ENCODE results near the gene RGS9BP. TPM values are rescaled to one million over a fixed set of nuclear protein-coding genes. Genes with fewer than 3 reads are reported as not detected.
A peak's percentile ranks its signal among the peaks of the same experiment; 100 is the strongest.
"Not testable (repeated sequence)": the region's sequence is repeated elsewhere in the genome, so short reads cannot be mapped to it uniquely, and the experiment has no call there.

Gene RGS9BP
- total and polyA plus RNA-seq, 5 donors from 2014 or later, result 0.26 to 0.39 (median 0.32) TPM; not detected in 2

DNA sequence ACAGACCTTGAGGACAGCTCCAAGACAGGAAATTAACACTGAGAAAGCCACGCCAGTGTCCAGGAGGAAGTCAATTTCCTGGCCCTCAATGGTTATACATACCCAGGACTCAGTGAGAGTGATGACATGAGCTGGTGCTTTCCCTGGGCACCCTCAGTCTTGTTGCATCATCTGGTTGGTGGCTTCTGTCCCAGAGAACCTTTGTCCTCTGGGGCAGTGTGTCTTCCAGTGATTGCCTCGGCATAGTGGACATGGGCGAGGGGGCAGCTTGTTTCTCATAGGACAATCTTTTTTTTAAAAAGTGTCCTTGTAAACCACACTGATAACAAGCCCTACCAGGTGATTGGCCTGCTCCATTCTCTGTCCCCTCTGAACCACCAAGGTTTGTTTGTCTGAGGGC, 21.1 kb downstream of the RGS9BP start:
- H3K36me3 Mint-ChIP-seq, result peaks cover 43% of the 10 kb centered on the region
- Histone ChIP-seq H3K36me3 (ENCODE audit: control insufficient read depth, insufficient read depth, low read length) (peaks cover 29% of the 10 kb centered on the region), H3K4me1 (ENCODE audit: control insufficient read depth, insufficient read depth, low read length, poor library complexity, severe bottlenecking) (peaks cover 27% of the 10 kb centered on the region)
- H3K4me3 ChIP-seq (ENCODE audit: low read depth, low read length); H3K27ac ChIP-seq (ENCODE audit: insufficient read depth, low read length, poor library complexity, severe bottlenecking); H3K27me3 Mint-ChIP-seq; H3K27ac Mint-ChIP-seq; H3K9me3 Mint-ChIP-seq; H3K9me3 ChIP-seq (ENCODE audit: control insufficient read depth in 2 of 2, low read length in 2 of 2); DNase-seq; ATAC-seq (ENCODE audit: low read depth in 2 of 2); H3K27me3 ChIP-seq (ENCODE audit: control insufficient read depth, insufficient read depth, low read length): not testable (repeated sequence)
- peaks cover 36 to 77% (median 63%) of the 10 kb centered on the region in 4 donors for H3K4me1 Mint-ChIP-seq
- H3K4me3 Mint-ChIP-seq, result peak overlapping the region in 1 of 4 donors; percentile 51

DNA sequence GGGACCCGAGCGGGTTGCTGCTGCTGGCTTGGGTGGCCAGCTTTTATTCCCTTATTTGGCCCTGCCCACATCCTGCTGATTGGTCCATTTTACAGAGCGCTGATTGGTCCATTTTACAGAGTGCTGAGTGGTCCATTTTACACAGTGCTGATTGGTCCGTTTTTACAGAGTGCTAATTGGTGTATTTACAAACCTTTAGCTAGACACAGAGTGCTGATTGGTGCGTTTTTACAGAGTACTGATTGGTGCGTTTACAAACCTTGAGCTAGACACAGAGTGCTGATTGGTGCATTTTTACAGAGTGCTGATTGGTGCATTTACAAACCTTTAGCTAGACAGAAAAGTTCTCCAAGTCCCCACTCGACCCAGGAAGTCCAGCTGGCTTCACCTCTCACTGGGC, 24.5 kb downstream of the RGS9BP start:
- H3K9me3 Mint-ChIP-seq, result peaks cover 0 to 11% (median 4%) of the 10 kb centered on the region in 7 donors
- H3K27me3 ChIP-seq (ENCODE audit: control insufficient read depth, insufficient read depth, low read length); H3K4me1 ChIP-seq (ENCODE audit: control insufficient read depth, insufficient read depth, low read length, poor library complexity, severe bottlenecking); ATAC-seq (ENCODE audit: low read depth in 2 of 2); H3K4me3 ChIP-seq (ENCODE audit: low read depth, low read length); H3K4me3 Mint-ChIP-seq; H3K27me3 Mint-ChIP-seq; H3K27ac ChIP-seq (ENCODE audit: insufficient read depth, low read length, poor library complexity, severe bottlenecking); DNase-seq: not testable (repeated sequence)
- Histone ChIP-seq H3K9me3 (ENCODE audit: control insufficient read depth in 2 of 2, low read length in 2 of 2) (peaks cover 7 to 15% of the 10 kb centered on the region in 2 experiments), H3K36me3 (ENCODE audit: control insufficient read depth, insufficient read depth, low read length) (peaks cover 45% of the 10 kb centered on the region)
- H3K27ac Mint-ChIP-seq, result peak overlapping the region in 1 of 3 donors; percentile 45
- H3K4me1 Mint-ChIP-seq, result peaks cover 18 to 58% (median 48%) of the 10 kb centered on the region in 4 donors
- peaks cover 63% of the 10 kb centered on the region for H3K36me3 Mint-ChIP-seq

DNA sequence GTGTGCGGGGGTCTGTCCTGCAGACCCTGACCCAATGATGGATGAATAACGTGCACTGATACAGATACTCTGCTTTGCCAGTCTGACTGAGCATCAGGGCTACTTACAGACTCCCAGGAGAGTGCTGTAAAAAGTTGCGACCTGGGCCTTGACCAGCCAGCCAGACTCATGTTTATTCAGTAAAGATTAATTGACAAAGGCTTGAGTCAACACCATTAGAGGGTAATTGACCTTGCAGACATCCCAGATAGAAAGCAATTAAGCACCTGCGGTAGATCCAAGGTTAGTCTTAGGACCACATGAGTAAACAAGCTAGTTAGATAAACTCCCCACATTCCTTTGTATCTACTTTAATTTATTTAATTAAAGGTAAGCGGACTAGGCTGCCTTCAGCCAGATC, 26.4 kb downstream of the RGS9BP start:
- no peak for ATAC-seq (ENCODE audit: low read depth in 2 of 2)
- H3K27ac Mint-ChIP-seq, result no peak overlapping the region

DNA sequence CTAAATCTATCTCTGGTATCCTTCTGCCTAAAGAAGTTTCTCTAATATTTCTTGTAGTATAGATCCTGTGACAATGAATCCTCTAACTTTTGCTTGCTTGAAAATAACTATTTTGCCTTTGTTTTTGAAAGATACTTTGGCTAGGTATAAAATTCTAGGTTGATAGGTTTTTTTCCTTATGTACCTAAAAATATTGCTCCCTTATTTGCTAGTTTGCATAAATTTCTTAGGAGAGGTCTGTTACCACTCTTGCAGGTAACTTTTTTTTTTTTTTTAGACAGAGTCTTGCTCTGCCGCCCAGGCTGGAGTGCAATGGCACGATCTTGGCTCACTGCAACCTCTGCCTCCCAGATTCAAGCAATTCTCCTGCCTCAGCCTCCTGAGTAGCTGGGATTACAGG, 28.4 kb downstream of the RGS9BP start:
- not testable (repeated sequence) for H3K27me3 Mint-ChIP-seq; H3K27ac Mint-ChIP-seq; H3K27ac ChIP-seq (ENCODE audit: insufficient read depth, low read length, poor library complexity, severe bottlenecking); H3K4me1 ChIP-seq (ENCODE audit: control insufficient read depth, insufficient read depth, low read length, poor library complexity, severe bottlenecking); H3K27me3 ChIP-seq (ENCODE audit: control insufficient read depth, insufficient read depth, low read length); ATAC-seq (ENCODE audit: low read depth in 2 of 2); H3K4me3 ChIP-seq (ENCODE audit: low read depth, low read length); DNase-seq
- H3K36me3 ChIP-seq (ENCODE audit: control insufficient read depth, insufficient read depth, low read length), result peaks cover 34% of the 10 kb centered on the region
- peaks cover 35% of the 10 kb centered on the region for H3K36me3 Mint-ChIP-seq
- H3K4me3 Mint-ChIP-seq, result peak overlapping the region in 1 of 4 donors; percentile 32
- peaks cover 7 to 15% of the 10 kb centered on the region in 2 experiments for H3K9me3 ChIP-seq (ENCODE audit: control insufficient read depth in 2 of 2, low read length in 2 of 2)
- H3K9me3 Mint-ChIP-seq, result peaks cover 0 to 11% (median 4%) of the 10 kb centered on the region in 7 donors
- H3K4me1 Mint-ChIP-seq, result peaks cover 5 to 46% (median 39%) of the 10 kb centered on the region in 4 donors

More for the DNA sequence above, 26.4 kb downstream of the RGS9BP start:
- Histone ChIP-seq H3K27me3 (ENCODE audit: control insufficient read depth, insufficient read depth, low read length) (no peaks in the 10 kb centered on the region), H3K36me3 (ENCODE audit: control insufficient read depth, insufficient read depth, low read length) (peaks cover 36% of the 10 kb centered on the region), H3K4me3 (ENCODE audit: low read depth, low read length) (no peak overlapping the region), H3K9me3 (ENCODE audit: control insufficient read depth in 2 of 2, low read length in 2 of 2) (peaks cover 7 to 15% of the 10 kb centered on the region in 2 experiments), H3K4me1 (ENCODE audit: control insufficient read depth, insufficient read depth, low read length, poor library complexity, severe bottlenecking) (no peaks in the 10 kb centered on the region), H3K27ac (ENCODE audit: insufficient read depth, low read length, poor library complexity, severe bottlenecking) (no peak overlapping the region)
- H3K36me3 Mint-ChIP-seq, result peaks cover 52% of the 10 kb centered on the region
- H3K27me3 Mint-ChIP-seq, result no peaks in the 10 kb centered on the region
- H3K4me1 Mint-ChIP-seq, result peaks cover 10 to 46% (median 40%) of the 10 kb centered on the region in 4 donors
- no peak for DNase-seq
- H3K9me3 Mint-ChIP-seq, result peaks cover 0 to 11% (median 4%) of the 10 kb centered on the region in 7 donors
- no peak overlapping the region for H3K4me3 Mint-ChIP-seq

DNA sequence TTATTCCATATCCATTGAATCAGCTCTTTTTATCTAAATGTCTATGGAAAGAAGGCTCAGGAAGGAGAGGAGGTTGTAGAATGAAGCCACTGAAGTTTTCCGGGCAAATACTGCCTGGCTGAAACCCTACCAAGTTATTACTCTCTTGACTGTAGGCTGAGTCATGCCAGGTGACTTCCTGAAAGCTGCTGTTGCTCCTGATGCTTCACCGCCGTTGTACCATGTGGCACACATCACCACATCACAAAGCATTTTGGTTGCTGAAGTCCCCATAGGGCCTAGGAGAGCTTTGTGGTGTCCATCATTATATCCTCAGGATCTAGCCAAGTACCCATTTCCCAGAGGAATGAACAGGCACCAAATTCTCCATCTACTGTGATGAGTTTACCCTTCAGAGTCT, 32.8 kb downstream of the RGS9BP start:
- Histone ChIP-seq H3K9me3 (ENCODE audit: control insufficient read depth in 2 of 2, low read length in 2 of 2) (peaks cover 7 to 11% of the 10 kb centered on the region in 2 experiments), H3K36me3 (ENCODE audit: control insufficient read depth, insufficient read depth, low read length) (peaks cover 34% of the 10 kb centered on the region), H3K27ac (ENCODE audit: insufficient read depth, low read length, poor library complexity, severe bottlenecking) (no peak overlapping the region), H3K4me1 (ENCODE audit: control insufficient read depth, insufficient read depth, low read length, poor library complexity, severe bottlenecking) (peaks cover 3% of the 10 kb centered on the region), H3K4me3 (ENCODE audit: low read depth, low read length) (no peak overlapping the region), H3K27me3 (ENCODE audit: control insufficient read depth, insufficient read depth, low read length) (no peaks in the 10 kb centered on the region)
- Mint-ChIP-seq H3K27ac (peak overlapping the region; percentile 26 to 52 (median 40)), H3K36me3 (peaks cover 13% of the 10 kb centered on the region), H3K27me3 (no peaks in the 10 kb centered on the region), H3K9me3 (peaks cover 0 to 8% (median 4%) of the 10 kb centered on the region in 7 donors), H3K4me3 (peak overlapping the region in 2 of 4 donors; percentile 7), H3K4me1 (peaks cover 0 to 23% (median 21%) of the 10 kb centered on the region in 4 donors)
- DNase-seq, result peak in 1 of 3 donors; percentile 64
- peak; percentile 96 for ATAC-seq (ENCODE audit: low read depth in 2 of 2)

DNA sequence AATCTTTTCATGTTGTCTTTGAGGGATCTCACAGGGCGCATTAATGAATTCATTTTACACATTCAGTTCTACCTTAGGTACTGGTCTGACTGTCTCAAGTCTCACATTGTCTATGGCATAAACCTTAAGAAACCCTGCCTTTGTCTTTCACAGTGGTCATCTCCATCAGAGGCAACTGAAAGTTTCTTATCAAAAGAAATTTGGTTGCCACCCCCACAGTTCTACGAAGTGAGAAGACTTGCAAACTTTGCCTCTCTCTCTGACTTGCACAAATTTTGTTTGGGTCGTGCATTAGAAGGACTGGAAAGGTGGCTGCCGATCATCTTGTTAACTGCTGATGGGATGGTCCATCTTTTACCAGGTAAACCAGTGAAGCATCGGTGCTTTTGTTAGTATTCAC, 33.4 kb downstream of the RGS9BP start:
- Histone ChIP-seq H3K27ac (ENCODE audit: insufficient read depth, low read length, poor library complexity, severe bottlenecking) (no peak overlapping the region), H3K4me3 (ENCODE audit: low read depth, low read length) (no peak overlapping the region), H3K9me3 (ENCODE audit: control insufficient read depth in 2 of 2, low read length in 2 of 2) (peaks cover 4 to 7% of the 10 kb centered on the region in 2 experiments), H3K27me3 (ENCODE audit: control insufficient read depth, insufficient read depth, low read length) (no peaks in the 10 kb centered on the region), H3K4me1 (ENCODE audit: control insufficient read depth, insufficient read depth, low read length, poor library complexity, severe bottlenecking) (peaks cover 3% of the 10 kb centered on the region), H3K36me3 (ENCODE audit: control insufficient read depth, insufficient read depth, low read length) (peaks cover 38% of the 10 kb centered on the region)
- ATAC-seq (ENCODE audit: low read depth in 2 of 2) (no peak), DNase-seq (no peak)
- Mint-ChIP-seq H3K4me1 (peaks cover 0 to 23% (median 21%) of the 10 kb centered on the region in 4 donors), H3K27ac (peak overlapping the region in 1 of 3 donors; percentile 40), H3K36me3 (peaks cover 12% of the 10 kb centered on the region), H3K27me3 (no peaks in the 10 kb centered on the region), H3K9me3 (peaks cover 0 to 5% (median 2%) of the 10 kb centered on the region in 7 donors), H3K4me3 (peak overlapping the region in 1 of 4 donors; percentile 7)

DNA sequence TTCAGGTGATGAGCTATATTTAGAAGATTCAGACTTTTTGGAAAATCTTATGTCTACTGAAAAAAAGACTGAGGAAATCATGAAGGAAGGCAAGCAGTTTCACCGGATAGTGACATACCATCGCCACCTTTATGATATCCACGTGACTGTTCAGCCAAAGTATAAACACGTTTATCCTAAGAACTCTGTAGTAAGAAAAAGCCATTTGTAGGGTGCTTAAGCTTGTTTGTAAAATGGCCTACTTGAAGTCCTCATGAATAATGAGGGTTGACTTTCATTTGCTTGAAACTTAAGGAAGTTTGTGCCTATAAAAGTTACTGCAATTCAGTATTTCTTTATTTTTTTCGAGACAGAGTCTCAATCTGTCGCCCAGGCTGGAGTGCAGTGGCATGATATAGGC, 36.1 kb downstream of the RGS9BP start:
- no peaks in the 10 kb centered on the region for H3K9me3 Mint-ChIP-seq
- no peak overlapping the region for H3K27ac ChIP-seq (ENCODE audit: insufficient read depth, low read length, poor library complexity, severe bottlenecking)
- no peak overlapping the region for H3K27ac Mint-ChIP-seq
- DNase-seq (no peak), ATAC-seq (ENCODE audit: low read depth in 2 of 2) (no peak)
- H3K4me3 ChIP-seq (ENCODE audit: low read depth, low read length), result no peak overlapping the region
- peaks cover 0 to 21% (median 17%) of the 10 kb centered on the region in 4 donors for H3K4me1 Mint-ChIP-seq
- H3K27me3 ChIP-seq (ENCODE audit: control insufficient read depth, insufficient read depth, low read length), result no peaks in the 10 kb centered on the region
- H3K36me3 Mint-ChIP-seq, result peaks cover 11% of the 10 kb centered on the region
- no peaks in the 10 kb centered on the region for H3K27me3 Mint-ChIP-seq
- H3K4me1 ChIP-seq (ENCODE audit: control insufficient read depth, insufficient read depth, low read length, poor library complexity, severe bottlenecking), result peaks cover 3% of the 10 kb centered on the region
- peaks cover 31% of the 10 kb centered on the region for H3K36me3 ChIP-seq (ENCODE audit: control insufficient read depth, insufficient read depth, low read length)
- no peak overlapping the region for H3K4me3 Mint-ChIP-seq
- no peaks in the 10 kb centered on the region for H3K9me3 ChIP-seq (ENCODE audit: control insufficient read depth in 2 of 2, low read length in 2 of 2)

DNA sequence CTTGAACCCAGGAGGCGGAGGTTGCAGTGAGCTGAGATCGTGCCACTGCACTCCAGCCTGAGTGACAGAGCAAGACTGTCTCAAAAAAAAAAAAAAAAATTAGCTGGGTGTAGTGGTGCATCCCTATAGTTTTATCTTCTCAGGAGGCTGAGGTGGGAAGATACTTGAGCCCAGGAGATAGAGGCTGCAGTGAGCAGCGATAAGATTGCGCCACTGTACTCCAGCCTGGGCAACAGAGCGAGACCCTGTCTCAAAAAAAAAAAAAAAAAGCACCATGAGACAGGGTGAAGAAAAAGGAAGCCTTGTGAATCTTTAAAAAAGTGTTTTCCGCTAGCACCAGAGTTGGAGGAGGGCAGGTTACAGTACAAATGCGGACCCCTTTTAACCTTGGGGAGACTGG, 40.6 kb downstream of the RGS9BP start:
- not testable (repeated sequence) for H3K4me1 Mint-ChIP-seq; ATAC-seq (ENCODE audit: low read depth in 2 of 2); H3K9me3 Mint-ChIP-seq; H3K27ac ChIP-seq (ENCODE audit: insufficient read depth, low read length, poor library complexity, severe bottlenecking); H3K9me3 ChIP-seq (ENCODE audit: control insufficient read depth in 2 of 2, low read length in 2 of 2); H3K4me1 ChIP-seq (ENCODE audit: control insufficient read depth, insufficient read depth, low read length, poor library complexity, severe bottlenecking); H3K27me3 Mint-ChIP-seq; H3K27ac Mint-ChIP-seq; H3K27me3 ChIP-seq (ENCODE audit: control insufficient read depth, insufficient read depth, low read length); DNase-seq; H3K4me3 ChIP-seq (ENCODE audit: low read depth, low read length); H3K4me3 Mint-ChIP-seq
- peaks cover 14% of the 10 kb centered on the region for H3K36me3 Mint-ChIP-seq
- peaks cover 22% of the 10 kb centered on the region for H3K36me3 ChIP-seq (ENCODE audit: control insufficient read depth, insufficient read depth, low read length)

Data from CD4-positive, CD25-positive, alpha-beta regulatory T cell (primary cell).